Measurements from ENCODE around the gene SEBOX. TPM values are rescaled to one million over a fixed set of nuclear protein-coding genes. Genes with fewer than 3 reads are reported as not detected.

Gene SEBOX
- total RNA-seq, 1 donor, result not detected

DNA sequence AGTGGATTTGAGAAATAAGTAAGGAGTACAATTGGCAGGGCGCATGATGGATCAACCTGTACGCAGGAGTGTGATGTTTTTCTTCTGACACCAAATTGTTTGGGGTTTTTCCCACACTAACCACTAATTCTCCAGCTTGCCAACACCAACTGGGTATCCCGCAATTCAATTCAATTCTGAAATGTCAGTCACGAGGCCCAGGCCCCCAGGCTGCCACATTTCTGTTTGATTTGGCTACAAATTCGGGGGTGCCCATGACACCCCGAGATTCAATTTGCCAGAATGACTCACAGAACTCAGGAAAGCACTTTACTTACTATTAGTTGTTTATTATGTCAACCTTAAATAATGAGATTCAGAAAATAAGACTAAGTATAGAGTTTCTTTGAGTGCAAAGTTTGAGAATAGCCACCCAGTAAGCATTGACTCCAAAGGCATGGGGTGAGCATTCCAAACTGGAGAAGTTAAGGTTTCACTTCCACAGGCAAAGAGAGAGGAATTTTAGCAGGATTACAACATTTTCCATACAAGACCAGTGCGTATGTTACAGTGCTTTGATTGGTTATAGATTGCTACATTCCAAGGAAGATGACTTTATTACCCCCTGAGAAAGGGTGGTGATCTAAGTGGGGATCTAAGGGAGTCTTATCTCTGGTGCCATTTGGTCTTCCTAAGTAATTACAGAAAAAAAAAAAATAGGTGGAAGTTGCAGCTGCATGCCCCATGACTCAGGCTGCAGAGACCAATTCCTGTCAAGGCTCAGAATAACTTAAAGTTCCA is 29.5 kb upstream of the SEBOX start:
- no peak for DNase-seq (ENCODE audit: low read depth in 2 of 3, low spot score in 2 of 3)

DNA sequence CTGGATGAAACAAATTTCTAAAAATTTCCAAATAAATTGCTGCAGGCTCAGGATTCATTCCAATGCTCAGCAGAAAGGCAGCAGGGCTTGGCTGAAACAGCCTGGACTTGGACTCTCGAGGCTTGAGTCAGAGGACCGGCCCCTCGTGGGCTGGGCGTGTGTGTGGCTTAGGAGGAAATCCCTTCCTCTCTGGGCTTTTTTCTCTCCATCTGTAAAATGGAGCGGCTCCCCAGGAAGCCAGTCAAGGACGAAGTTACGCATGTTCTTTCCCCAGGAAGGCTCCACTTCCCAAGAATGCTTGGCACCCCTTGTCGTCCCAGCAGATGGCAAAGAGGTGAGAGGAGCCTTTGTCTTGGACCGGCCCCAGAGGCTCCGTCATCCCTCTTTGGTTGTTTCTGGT is 27.5 kb upstream of the SEBOX start:
- no peak for DNase-seq (ENCODE audit: low read depth in 2 of 3, low spot score in 2 of 3)

DNA sequence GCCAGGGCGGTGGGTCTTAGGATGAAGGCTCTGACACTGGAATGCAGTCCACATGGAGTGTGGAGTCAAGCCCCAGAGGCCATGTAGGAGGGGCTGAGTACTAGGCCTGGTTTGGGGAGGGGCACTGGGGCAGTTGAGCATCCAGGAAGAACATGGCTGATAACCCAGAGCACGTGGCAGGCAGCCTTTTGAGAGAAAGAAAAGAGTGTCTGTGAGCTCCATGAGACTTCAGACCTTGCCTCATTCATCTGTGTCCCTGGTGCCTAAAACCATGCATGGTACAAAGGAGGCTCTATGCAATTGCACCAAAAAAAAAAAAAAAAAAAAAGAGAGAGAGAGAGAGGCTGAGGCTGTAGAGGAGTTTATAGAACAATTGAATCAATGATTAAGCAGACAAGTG is 26.4 kb upstream of the SEBOX start:
- no peak for DNase-seq (ENCODE audit: low read depth in 2 of 3, low spot score in 2 of 3)

DNA sequence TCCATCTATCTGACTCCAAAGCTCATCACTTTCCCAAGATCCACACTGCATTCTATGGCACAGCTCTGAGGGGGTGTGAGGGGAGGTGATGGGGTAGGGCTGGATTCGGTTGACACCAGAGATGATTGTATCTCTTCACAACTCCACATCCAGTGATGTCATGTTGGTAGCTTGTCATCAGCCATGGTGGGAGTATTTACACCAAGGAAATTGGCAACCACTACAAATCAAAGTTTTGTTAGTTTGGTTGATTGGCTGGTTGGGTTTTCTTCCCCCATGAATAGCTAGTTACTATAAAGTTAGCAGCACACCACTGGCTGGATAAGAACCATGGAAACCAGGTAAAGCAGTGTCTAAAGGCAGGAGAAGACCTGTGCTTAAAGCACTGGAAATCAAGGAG is 26.0 kb upstream of the SEBOX start:
- no peak for DNase-seq (ENCODE audit: low read depth in 2 of 3, low spot score in 2 of 3)

DNA sequence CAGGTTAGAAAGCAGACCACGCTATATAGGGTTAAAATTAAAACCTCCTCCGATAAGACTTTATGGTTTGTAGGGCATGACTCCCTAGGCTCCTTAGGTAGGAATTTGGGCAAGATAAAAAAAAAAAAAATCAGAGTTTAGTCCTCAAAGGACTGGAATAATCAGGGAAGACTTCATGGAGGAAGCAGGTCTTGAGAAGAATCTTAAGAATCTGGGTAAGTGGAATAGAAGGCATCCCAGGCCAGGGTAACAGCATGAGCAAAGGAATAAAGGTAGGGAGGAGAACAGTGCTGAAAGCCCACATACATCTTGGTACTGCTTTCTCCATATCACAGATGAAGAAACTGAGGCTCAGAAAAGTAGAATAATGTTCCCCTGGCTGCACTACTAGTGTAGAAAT is 25.6 kb upstream of the SEBOX start:
- no peak for DNase-seq (ENCODE audit: low read depth in 2 of 3, low spot score in 2 of 3)

DNA sequence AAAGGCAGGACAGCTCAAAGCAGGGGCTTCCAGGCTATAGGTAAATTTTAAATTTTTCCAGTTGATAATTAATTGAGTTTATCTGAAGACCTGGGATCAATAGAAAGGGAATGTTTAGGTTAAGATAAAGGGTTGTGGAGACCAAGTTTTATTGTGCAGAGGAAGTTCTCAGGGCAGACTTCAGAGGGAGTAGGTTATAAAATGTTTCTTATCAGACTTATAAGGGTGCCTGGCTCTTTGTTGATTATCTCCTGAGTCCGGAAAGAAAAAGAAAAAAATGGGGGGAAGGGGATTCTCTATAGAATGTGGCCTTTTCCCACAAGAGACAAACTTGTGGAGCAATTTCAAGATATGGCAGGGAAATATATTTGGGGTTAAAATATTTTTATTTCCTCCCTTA is 25.1 kb upstream of the SEBOX start:
- DNase-seq (ENCODE audit: low read depth in 2 of 3, low spot score in 2 of 3), result no peak

DNA sequence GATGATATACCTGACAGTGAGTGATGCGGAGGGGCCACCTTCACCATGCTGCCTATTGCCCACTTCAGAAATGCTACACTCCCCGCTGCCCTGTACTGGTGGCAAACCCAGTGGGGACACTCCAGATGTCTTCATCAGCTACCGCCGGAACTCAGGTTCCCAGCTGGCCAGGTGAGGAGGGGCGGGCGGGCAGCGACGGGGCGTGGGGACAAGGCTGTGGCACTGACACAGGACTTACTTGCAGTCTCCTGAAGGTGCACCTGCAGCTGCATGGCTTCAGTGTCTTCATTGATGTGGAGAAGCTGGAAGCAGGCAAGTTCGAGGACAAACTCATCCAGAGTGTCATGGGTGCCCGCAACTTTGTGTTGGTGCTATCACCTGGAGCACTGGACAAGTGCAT is 23.1 kb upstream of the SEBOX start:
- DNase-seq (ENCODE audit: low read depth in 2 of 3, low spot score in 2 of 3), result no peak

DNA sequence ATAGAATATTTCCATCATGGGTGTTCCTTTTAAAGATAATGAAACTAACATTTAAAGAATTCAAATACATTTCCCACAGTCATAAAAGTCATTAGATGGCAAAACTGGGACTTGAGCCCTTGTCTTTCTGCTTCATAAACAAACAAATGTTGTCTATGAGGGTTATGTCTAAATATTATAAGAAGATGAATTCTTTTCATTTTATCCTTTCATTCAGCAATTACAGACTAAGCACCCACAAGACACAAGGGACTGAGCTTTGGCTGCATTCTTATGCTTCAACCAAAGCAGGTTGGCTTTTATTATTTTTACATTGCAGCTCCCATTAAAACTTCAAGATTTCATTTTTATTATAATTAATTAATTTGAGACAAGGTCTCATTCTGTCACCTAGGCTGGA is 21.4 kb upstream of the SEBOX start:
- DNase-seq (ENCODE audit: low read depth in 2 of 3, low spot score in 2 of 3), result no peak

DNA sequence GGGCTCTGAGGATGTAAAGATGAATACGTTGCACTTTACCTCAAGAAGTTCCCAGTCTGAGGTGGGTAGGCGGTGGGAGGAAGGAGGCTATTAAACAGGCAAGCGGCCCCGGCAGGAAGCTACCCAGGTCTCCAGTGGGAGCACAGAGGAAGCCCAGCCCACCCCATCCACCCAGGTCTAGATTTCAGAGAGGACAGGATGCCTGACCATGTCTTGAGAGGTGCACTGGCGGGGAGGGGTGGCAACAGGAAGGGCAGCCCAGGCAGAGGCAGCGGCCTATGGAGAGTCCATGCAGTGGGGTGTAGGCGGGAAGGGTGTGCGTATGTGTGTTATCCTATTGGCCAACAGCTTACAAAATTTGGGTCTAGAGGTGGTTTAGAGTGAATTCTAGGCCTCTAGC is 20.4 kb upstream of the SEBOX start:
- DNase-seq (ENCODE audit: low read depth in 2 of 3, low spot score in 2 of 3), result no peak

DNA sequence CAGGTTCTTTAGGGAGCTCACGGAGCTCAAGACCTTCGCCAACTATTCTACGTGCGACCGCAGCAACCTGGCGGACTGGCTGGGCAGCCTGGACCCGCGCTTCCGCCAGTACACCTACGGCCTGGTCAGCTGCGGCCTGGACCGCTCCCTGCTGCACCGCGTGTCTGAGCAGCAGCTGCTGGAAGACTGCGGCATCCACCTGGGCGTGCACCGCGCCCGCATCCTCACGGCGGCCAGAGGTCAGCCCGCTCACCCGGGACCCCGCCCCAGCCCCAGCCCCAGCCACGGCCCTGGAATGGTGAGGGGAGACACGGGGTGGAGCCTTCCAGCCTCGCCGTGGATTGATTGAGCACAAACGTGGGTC is 20.0 kb upstream of the SEBOX start:
- DNase-seq (ENCODE audit: low read depth in 2 of 3, low spot score in 2 of 3), result no peak

DNA sequence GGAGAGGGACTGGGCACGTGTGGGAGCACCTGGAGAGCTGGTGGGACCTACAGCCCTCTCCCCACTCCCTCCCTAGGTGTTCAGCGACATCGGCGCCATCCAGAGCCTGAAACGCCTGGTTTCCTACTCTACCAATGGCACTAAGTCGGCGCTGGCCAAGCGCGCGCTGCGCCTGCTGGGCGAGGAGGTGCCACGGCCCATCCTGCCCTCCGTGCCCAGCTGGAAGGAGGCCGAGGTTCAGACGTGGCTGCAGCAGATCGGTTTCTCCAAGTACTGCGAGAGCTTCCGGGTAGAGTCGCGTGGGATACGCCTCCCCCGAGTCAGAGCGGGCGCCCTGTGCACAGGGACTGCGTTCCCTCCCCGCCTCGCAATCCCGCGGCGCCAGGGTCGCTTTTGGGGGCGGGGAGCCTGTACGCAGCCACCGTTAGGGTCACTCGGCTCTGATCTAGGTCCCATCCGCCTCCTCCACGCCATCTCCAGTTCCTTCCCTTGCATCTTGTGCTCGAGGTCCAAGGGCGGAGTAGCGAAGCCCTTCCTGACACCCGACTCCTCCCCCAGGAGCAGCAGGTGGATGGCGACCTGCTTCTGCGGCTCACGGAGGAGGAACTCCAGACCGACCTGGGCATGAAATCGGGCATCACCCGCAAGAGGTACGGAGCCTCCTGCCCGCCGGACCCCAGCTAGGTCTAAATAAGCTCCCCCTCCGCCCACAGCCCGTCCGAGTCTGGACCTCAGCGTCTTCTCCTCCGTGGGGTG is 19.5 kb upstream of the SEBOX start:
- DNase-seq (ENCODE audit: low read depth in 2 of 3, low spot score in 2 of 3), result peak; percentile 39 to 76 (median 55)

DNA sequence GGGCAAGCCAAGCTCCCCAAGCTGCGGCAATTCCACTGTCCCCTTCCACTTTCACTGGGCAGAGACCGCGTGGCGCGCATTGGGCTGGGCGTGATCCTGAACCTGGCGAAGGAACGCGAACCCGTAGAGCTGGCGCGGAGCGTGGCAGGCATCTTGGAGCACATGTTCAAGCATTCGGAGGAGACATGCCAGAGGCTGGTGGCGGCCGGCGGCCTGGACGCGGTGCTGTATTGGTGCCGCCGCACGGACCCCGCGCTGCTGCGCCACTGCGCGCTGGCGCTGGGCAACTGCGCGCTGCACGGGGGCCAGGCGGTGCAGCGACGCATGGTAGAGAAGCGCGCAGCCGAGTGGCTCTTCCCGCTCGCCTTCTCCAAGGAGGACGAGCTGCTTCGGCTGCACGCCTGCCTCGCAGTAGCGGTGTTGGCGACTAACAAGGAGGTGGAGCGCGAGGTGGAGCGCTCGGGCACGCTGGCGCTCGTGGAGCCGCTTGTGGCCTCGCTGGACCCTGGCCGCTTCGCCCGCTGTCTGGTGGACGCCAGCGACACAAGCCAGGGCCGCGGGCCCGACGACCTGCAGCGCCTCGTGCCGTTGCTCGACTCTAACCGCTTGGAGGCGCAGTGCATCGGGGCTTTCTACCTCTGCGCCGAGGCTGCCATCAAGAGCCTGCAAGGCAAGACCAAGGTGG is 16.3 kb upstream of the SEBOX start:
- DNase-seq (ENCODE audit: low read depth in 2 of 3, low spot score in 2 of 3), result peak in 1 of 3 donors; percentile 53

DNA sequence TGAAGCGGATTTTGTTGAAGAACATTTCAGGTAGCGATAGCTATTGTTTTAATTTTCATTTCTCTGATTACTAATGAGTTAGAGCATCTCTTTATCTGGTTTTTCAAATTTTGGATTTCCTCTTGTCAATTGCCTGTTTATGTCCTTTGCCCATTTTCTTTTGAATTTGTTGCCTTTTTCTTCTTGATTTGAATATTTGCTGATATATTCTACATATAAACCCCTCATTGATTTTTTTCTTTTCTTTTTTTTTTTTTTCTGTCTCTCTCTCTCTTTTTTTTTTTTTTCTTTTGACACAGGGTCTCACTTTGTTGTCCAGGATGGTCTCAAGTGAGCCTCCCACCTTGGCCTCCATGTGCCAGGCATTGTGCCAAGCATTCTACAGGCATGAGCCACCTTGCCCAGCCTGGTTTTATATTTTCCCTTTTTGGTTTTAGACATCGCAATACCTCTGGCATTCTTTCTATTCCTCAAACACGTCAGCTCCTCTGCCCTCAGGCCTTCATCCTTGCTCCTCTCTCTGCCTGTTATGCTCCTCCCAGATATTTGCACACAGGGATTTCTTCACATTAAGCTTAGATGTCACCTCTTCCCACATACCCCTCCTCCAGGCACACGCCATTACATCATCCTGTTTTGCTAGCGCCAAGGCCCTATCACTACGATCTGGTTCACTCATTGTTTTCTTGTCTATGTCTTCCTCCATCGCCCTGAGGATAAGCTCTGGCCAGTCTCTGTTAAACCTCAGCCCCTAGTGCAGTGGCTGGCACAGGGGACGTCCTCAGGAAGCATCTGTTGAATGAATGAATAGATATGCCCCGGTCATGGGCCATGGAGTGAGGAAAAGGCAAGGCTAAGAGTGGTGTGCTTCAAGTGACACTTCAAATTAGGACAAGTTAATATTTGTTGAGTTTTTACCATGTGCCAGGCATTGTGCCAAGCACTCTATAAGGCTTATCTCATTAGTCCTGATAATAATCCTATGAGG is 15.1 kb upstream of the SEBOX start:
- peak in 2 of 3 donors; percentile 39 to 68 for DNase-seq (ENCODE audit: low read depth in 2 of 3, low spot score in 2 of 3)

DNA sequence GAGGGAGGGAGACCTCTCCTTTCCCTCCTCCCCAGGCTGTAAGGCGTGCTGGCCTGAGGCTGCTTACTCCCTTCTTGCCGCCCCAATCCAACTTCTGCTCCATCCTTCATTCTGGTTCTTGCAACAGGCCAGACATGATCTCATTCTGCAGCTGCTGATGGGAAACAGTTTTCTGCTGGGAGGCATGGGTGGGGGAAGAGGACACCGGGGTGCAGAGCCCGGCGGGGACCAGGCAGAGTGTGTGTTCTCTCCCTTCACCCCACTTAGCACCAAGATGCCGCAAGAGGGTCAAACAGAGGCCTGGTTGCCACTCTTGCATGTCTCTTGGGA is 7.9 kb upstream of the SEBOX start:
- no peak for DNase-seq (ENCODE audit: low read depth in 2 of 3, low spot score in 2 of 3)

DNA sequence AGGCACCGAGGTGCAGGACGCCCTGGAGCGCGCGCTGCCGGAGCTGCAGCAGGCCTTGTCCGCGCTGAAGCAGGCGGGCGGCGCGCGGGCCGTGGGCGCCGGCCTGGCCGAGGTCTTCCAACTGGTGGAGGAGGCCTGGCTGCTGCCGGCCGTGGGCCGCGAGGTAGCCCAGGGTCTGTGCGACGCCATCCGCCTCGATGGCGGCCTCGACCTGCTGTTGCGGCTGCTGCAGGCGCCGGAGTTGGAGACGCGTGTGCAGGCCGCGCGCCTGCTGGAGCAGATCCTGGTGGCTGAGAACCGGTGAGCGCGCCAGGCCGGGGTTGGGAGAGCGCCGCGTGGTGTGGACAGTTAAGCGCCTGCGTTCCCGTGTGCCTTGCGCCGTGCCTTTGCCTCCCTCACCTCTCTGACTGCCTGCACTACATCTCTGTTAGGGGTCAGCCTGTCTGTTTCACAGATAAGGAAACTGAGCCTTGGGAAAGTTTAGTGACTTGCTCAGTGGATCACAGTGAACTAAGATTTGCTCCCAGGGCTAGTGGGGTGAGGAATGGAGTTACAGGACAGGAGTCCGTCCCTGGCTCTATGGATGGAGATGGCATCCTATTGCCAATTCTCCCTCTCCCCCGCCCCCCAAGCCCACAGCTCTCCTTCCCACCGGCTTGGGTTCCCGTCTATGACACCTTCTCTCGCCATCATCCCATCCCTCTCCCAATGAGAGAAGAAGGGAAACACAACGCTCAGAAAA is 7.4 kb upstream of the SEBOX start:
- DNase-seq (ENCODE audit: low read depth in 2 of 3, low spot score in 2 of 3), result no peak

DNA sequence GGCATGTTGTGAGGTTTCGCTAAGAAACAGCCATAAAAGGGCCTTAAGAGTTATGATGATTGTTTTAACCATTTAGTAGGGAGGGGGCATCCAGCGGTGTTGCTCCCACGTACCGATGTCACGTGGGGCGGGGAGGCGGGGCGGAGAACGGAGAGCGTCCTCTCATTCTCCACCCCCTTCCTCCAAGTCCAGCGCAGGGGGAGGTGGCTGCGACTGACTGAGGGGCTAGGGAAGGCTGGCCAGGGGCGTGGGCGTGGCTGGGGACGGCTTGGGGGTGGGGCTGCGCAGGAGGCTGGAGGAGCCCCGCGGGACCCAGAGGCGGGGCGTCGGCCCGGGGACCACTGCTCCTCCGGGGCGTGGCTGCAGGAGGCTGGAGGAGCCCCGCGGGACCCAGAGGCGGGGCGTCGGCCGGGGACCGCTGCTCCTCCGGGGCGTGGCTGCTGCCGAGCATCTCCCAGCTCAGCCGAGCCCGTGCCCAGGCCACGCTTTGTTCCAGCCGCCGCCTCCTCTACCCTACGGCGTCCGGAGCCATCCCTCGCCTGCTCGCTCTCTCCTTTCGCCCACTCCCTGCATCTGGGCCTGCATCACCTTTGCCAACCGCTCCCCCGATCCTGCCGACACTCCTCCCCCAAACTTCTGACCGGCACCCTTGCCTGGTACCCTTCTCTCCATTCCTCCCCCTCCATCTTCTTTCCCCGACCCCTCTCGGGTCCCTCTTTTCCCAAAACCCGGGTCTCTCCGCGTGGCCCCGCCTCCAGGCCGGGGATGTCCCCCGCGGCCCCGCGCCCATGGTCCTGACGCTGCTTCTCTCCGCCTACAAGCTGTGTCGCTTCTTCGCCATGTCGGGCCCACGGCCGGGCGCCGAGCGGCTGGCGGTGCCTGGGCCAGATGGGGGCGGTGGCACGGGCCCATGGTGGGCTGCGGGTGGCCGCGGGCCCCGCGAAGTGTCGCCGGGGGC is 6.5 kb upstream of the SEBOX start, which contains the start of gene SARM1:
Gene SARM1 (plus strand): TSS at position 450 of the 958 bp plus-strand sequence. CDS start 339 bp downstream, at position 789.
- peak; percentile 48 to 91 (median 87) for DNase-seq (ENCODE audit: low read depth in 2 of 3, low spot score in 2 of 3)

DNA sequence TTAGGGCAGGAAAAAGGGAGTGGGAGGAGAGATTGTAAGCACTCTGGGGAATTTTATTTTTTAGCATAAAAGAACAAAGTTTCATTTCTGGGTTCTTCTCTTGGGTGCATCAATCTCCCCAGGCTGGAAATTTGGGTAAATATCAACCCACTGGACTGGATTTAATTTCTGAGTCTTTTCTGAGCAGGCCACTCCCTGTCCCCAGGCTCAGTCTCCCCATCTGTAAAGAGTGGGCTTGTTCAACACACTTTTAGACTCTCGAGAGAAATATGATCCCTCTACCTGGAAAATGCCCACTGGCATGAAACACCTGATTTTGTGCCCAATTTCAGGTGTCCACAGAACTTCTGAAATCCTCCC is 5.7 kb upstream of the SEBOX start:
- DNase-seq (ENCODE audit: low read depth in 2 of 3, low spot score in 2 of 3), result no peak

DNA sequence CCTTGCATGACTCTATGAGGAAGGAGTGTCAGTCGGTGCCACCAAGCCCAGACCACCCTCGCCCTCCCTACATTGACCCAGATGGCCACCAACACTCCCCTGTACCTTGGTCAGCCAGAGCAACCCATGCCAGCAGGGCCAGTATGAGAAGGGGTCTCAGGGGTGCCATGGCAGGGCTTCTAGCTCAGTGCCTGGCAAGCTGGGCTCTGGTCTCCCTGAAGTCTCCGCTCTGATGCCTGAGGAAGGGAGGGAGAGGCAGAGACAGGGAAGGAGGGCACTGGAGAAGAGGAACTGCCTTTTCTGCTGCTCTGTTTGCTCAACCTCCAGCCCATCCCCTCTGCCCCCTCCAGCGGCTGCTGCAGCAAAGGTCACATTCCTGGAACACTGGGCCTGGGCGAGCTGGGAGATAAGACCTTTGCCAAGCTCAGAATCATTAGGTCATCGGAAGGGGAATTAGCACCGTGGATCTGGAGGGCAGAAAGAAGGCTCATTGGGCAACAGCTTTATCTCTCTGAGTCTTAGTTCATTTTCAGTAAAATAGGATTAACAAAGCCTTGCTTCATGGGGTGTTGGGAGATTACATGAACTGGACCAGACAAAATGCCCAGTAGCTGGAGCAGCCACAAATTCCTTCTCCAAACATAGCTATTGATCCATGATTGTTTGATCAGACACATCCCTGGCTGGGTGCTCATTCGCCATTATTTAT is 5.2 kb upstream of the SEBOX start, which contains the start of gene VTN:
Gene VTN (minus strand): TSS at position 273 of the 709 bp plus-strand sequence. CDS start 104 bp downstream, at position 169.
- no peak for DNase-seq (ENCODE audit: low read depth in 2 of 3, low spot score in 2 of 3)
